Measurements from ENCODE around the gene TCF20.

Gene TCF20

GRCh38 chr22:42269432-42270175 lies 849 bp downstream of the TCF20 start:
- TF ChIP-seq CTCF (IDR thresholded peaks at IDR 0.05; ENCODE audit: low read depth, low read length), result peak; percentile 25; the same call in 1 of the 2 replicates
- DNase-seq, result peak; percentile 79
- H3K4me3 ChIP-seq (ENCODE audit: low read depth, low read length), result peak overlapping the region; percentile 92
- no peaks in the 10 kb centered on the region for H3K9me3 ChIP-seq (ENCODE audit: severe bottlenecking)
- H3K36me3 ChIP-seq, result peaks cover 22% of the 10 kb centered on the region
- no peaks in the 10 kb centered on the region for H3K27me3 ChIP-seq (ENCODE audit: insufficient read depth, low read depth, severe bottlenecking)
- peak overlapping the region; percentile 86 for H3K27ac ChIP-seq

- no peak for DNase-seq
- peak overlapping the region; percentile 86 for H3K27ac ChIP-seq
- H3K9me3 ChIP-seq (ENCODE audit: severe bottlenecking), result no peaks in the 10 kb centered on the region
- H3K4me3 ChIP-seq (ENCODE audit: low read depth, low read length), result peak overlapping the region; percentile 92
- H3K27me3 ChIP-seq (ENCODE audit: insufficient read depth, low read depth, severe bottlenecking), result no peaks in the 10 kb centered on the region
- no peak for TF ChIP-seq CTCF (IDR thresholded peaks at IDR 0.05; ENCODE audit: low read depth, low read length)
- peaks cover 22% of the 10 kb centered on the region for H3K36me3 ChIP-seq
Observed at GRCh38 chr22:42268852-42269410, 1.5 kb downstream of the TCF20 start.

- no peaks in the 10 kb centered on the region for H3K27me3 ChIP-seq (ENCODE audit: insufficient read depth, low read depth, severe bottlenecking)
- H3K9me3 ChIP-seq (ENCODE audit: severe bottlenecking), result no peaks in the 10 kb centered on the region
- peaks cover 15% of the 10 kb centered on the region for H3K36me3 ChIP-seq
- no peak for DNase-seq
- no peak overlapping the region for H3K4me3 ChIP-seq (ENCODE audit: low read depth, low read length)
- no peak overlapping the region for H3K27ac ChIP-seq
- TF ChIP-seq CTCF (IDR thresholded peaks at IDR 0.05; ENCODE audit: low read depth, low read length), result no peak
Observed at GRCh38 chr22:42265321-42265720, 5.1 kb downstream of the TCF20 start.

GRCh38 chr22:42263944-42264343 lies 6.5 kb downstream of the TCF20 start:
- TF ChIP-seq CTCF (IDR thresholded peaks at IDR 0.05; ENCODE audit: low read depth, low read length), result no peak
- Histone ChIP-seq H3K27me3 (ENCODE audit: insufficient read depth, low read depth, severe bottlenecking) (no peaks in the 10 kb centered on the region), H3K9me3 (ENCODE audit: severe bottlenecking) (no peaks in the 10 kb centered on the region), H3K27ac (no peak overlapping the region), H3K36me3 (peaks cover 15% of the 10 kb centered on the region), H3K4me3 (ENCODE audit: low read depth, low read length) (no peak overlapping the region)
- DNase-seq, result peak; percentile 38

- TF ChIP-seq CTCF (IDR thresholded peaks at IDR 0.05; ENCODE audit: low read depth, low read length), result no peak
- DNase-seq, result no peak
- no peak overlapping the region for H3K27ac ChIP-seq
Observed at GRCh38 chr22:42262964-42263363, 7.5 kb downstream of the TCF20 start.

More at GRCh38 chr22:42262964-42263363, 7.5 kb downstream of the TCF20 start:
- Histone ChIP-seq H3K27me3 (ENCODE audit: insufficient read depth, low read depth, severe bottlenecking) (no peaks in the 10 kb centered on the region), H3K9me3 (ENCODE audit: severe bottlenecking) (no peaks in the 10 kb centered on the region), H3K4me3 (ENCODE audit: low read depth, low read length) (no peak overlapping the region), H3K36me3 (peaks cover 12% of the 10 kb centered on the region)

Measured in WERI-Rb-1 (cell line).